ENCODE measurements around the gene PPFIBP1.
A peak's percentile ranks its signal among the peaks of the same experiment; 100 is the strongest.
"Not testable (repeated sequence)": the region's sequence is repeated elsewhere in the genome, so short reads cannot be mapped to it uniquely, and the experiment has no call there.

Gene PPFIBP1

GRCh38 chr12:27544858-27545257 is 20.9 kb downstream of the PPFIBP1 start:
- not testable (repeated sequence) for DNase-seq

DNA sequence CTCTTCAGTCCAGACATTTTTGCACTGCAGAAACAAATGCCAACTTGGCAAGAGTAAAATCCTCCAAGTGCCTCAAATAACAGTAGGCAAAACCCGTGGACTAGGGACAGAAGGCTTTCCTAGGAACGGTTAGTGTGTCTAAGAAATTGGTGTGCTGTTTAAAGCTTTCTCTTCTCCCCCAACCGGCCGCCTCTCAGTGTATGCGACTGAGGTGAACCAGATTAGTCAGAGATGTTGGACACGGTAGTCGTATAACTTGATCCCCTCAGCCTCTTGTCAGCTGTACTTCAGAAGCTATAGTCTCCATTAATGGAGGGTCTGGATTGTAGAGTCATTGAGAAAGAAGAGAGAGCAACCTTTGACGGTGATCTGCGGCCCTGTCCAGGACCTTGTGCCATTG is 21.7 kb downstream of the PPFIBP1 start:
- DNase-seq, result no peak

DNA sequence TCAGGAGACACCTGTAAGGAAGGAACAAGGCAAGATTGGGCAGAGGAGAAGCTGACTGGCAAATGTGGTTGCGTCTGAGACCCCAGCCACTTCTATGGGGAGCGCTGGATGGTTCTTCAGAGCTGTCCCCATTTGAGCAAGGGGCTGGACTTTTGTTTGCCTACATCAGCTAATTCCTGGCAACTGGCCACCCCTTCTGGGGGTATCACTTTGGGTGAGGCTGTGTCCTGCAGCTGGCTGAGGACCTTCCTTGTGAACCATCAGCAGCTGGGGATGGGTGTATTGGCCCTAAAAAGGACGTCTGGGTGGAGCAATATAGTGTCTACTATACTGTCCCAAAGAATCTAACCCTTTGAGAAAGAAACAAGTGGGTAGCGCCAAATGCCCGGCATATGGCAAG is 23.6 kb downstream of the PPFIBP1 start:
- no peak for DNase-seq

GRCh38 chr12:27548301-27549199 is 24.5 kb downstream of the PPFIBP1 start:
- DNase-seq, result no peak

DNA sequence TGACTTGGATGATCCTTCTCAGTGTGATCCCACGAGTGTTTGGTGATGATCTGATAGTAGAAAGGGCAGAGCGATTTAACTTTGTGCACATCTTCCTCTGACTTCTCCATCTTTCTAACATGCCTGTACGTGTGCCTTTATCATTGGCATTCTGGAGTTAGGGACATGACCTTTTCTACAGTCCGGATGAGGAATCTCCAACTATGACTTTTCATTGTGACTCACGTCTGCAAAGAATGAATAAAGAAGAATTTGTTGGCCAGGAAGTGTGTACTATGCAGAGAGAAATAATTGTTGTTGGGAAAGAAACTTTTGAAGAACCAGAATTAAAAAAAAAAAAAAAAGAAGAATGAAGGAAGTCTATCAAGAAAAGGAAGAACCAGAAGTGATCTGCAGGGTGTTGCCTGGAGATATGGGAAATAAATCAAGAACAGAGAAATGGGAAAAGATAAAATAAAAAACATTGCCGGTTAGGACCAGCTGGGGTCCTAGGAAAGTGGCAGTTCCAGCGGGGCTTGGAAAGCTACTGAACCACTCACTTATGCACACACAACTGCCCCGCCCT is 25.3 kb downstream of the PPFIBP1 start:
- DNase-seq, result no peak

DNA sequence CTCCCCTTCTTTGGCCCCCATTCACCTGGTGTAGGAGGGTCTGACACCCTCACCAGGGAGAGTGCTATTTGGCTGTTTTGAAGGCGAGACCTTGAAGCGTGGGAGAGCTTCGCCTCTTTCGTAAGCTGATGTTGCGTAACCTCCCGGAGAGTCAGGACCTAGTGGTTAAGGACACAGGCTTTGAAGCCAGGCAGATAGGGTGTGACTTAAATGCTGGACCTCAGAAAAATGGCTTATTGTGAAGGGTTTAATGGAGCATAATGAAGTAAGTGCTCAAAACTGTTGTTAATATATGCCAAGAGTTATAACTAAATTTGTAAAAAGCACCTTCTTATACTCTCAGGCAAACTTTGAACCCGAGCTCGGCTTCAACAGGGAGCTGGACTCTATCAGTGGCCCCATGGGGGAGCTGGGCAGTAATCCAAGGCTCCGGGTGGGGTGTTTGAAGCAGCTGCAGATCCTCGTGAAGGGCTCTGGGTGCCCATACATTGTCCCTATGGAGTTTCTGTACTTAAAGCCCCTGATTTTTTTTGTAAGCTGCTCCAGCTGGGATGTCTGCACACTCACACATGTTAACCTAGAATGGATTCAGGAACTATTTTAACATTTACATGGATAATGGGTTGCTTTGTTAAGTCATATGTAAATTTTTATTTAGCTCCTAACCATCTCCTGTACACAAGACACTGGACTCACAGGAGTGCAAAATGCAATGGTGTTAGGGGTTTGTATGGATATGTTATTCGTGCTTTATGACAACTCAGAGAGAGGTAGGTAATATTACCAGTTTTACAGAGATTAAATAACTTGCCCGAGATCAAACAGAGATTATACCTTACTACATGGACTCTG is 26.0 kb downstream of the PPFIBP1 start:
- DNase-seq, result peak; percentile 79

- no peak for DNase-seq
These were observed 26.6 kb downstream of the PPFIBP1 start for GRCh38 chr12:27550653-27550975.

DNA sequence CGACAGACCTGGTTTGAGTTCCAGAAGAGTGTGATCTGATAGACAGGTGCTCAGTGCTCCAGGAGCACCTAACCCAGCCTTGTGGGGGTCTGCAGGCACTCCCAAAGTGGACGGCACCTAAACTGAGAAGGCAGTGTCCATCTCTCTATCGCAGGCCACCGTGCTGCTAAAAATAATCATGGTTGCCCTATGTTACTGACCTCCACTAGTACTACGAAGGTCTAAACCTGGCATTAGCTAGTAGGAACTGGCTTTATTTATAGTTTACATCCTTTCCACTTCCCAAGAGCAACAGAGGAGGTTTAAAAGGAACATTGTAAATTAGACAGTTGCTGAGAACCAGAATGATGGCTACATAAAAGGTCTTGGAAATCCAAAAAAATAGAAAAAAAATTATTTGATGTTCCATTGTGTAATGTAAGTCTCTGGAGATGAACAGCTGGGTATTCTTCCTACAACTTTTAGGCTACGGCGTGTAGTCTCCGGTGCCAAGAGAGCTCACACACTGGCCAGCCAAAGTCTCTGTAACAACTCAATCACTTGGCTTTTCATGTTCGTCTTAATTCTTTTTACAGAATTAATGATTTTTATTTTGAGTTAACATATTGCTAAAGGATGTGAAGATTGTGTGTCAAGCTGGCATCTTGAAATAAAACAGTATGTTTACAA is 27.3 kb downstream of the PPFIBP1 start:
- DNase-seq, result no peak

DNA sequence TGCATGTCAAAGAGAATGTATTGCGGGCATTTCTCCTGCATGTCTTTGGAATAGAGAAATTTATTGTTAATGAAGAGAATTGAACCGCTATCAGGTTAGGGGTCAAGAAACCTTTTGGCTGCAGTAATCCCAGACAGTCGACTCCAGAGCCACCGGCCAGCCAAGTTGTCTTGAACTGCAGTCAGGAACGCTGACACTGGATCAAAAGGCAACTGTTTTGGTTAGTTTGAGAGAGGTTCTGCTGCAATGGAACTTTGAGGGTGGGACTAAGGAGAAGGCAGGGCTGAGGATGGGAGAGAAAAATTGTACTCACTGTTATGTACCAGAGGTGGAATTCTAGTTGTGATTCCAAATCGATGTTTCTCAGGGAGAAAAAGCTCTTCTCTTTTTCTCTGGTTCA is 28.2 kb downstream of the PPFIBP1 start:
- DNase-seq, result no peak

DNA sequence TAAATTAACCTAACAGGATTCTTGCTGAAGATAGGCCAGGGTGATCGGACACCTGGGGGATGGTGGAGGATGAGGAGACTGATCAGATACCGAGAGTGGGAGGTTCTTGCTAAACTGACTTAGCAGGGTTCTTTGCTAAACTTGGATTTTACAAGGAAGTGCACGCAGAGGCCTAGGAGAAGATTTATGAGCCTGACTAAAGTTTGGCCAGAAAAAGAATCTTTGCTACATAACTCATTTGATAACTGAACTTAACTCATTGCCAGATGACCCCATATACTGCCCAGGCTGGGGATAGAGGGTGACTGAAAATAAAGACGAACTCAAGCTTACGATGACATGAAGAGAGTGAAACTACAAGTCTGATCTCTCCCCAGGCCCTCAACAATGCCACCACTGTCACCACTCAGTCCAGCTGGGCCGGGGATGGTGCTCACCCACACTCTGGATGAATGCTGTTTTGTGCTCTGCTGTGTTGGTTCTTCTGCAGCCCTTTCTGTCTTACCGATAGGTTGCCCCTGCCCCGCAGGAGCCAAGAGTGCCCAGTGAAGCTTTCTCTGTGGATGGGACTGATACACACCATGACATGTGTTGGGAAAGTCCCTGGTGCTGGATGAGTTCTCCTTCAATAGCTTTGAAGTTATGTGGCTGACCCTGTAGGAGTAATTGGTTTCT is 29.0 kb downstream of the PPFIBP1 start:
- no peak for DNase-seq

- no peak for DNase-seq
These were observed 29.9 kb downstream of the PPFIBP1 start for GRCh38 chr12:27553941-27554340.

DNA sequence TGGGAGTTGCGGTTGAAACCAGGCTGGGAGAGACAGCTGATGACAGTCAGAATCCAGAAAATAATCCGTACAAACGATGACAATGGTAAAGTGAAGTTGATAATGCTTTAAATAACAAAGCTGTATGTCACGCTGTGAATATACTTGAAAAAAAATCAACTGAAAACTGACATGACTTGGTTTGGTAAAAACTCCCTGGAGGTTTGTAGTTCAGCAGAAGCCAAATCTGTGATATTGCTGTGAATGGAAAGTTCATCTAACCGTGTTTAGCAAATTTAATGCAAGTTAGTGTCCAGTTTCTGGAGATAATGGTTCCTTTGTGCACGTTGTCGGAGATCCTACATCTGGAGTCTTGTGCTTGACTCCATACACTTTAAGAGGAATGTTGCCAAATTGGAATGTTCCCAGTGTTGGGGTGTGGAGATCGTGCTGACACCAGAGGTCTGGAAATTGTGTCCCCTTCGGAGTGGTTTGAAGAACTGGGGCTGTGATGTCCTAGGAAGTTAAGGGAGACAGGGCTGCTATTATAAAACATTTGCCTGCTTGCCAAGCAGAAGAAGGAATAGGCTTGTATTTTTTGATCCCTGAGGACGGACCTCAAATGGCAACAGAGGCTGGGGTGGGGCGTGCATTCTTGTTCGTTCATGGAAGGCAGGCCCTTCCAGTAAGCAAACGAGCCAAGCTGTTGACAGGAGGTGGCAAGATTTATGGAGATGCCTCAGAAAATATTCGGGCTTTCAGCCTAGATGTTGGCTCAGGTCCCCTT is 30.6 kb downstream of the PPFIBP1 start:
- DNase-seq, result peak; percentile 62

DNA sequence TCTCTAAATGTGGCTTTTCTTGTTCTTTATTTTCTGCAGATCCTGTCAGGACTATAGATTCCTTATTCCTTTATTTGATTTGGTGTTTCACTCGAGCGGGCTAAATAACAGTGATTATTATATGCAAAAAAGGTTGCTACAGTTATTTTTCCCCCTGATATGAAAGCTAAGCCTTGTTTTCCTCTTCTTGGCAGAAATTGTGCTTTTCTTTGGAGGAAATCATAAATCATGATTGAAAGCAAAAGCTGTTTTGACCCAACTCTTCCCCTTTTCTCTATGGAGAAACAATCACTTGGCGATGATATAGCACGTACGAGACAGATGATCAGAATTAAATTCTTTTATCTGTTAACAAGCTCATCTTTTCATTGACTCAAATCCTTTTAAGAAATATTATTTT is 31.4 kb downstream of the PPFIBP1 start:
- DNase-seq, result no peak

DNA sequence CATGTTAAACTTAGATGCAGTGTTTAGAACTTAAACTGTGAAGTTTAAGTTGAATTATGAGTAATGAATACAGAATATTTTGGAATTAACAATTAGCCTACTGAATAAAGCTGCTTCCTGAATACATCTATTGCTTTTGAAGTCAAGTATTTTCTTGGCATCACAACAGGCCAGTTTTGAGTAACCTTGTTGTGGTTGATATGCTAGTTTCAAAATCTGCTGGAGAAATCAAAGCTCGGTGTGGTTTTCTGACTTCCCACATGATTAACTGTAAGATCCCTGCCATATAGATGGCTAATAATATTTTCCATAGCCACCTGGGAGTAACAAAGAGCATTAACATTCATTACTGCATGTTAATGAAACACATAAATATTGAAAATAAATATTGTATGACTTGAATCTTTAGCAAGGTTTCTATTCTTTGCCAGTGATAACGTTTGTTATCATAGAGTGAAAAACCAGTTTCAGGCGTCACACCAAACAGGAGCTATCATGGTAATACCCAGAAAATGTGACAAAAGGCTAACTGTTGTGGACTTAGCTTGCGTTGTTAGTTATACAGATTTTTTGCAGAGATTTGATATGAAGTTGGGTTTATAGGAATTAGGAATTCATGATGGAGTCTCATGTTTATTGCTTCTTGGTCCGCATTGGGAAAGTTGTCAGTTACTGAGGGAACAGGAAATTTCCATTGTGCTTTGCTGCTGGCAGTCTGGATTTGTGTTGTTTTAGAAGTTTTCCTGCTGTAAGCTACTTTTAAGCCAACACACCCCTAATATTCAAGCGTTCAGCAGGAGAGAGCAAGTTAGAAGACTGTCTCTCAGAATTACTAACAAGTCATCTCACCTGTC is 32.1 kb downstream of the PPFIBP1 start:
- no peak for DNase-seq

GRCh38 chr12:27560126-27560525 is 36.1 kb downstream of the PPFIBP1 start:
- DNase-seq, result no peak

DNA sequence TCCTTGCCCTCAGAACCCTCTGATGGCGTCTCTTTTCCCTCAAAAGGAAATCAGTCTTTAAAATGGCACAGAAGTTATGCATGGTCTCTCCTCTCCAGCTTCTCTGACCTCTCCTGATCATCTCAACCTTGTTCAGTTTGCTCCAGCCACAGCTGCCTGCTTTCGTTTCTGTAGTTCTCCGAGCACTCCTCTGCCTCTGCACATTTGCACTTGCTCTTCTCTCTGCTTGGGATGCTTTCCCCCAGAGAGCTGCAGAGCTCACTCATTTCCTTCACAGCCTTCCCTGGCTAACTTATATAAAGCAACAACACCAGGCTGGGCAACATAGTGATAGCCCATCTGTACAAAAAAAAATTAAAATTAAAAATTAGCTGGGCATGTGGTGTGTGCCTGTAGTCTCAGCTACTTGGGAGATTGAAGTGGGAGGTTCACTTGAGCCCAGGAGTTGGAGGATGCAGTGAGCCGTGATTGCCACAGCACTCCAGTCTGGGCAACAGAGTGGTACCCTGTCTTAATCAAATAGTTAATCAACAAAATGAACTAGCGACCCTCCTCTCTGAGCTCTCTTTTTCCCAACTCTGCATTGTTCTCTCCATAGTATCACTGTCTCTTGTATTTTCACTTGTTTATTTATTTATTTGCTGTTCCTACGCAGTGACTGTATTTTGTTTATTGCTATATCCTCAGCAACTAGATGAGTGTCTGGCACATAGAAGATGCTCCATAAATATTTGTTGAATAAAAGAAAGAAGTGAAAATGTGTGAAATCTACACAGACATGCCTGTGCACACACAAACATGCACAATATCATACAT is 37.7 kb downstream of the PPFIBP1 start:
- no peak for DNase-seq

- DNase-seq, result no peak
These were observed 40.7 kb downstream of the PPFIBP1 start for GRCh38 chr12:27564612-27565213.

- no peak for DNase-seq
These were observed 42.2 kb downstream of the PPFIBP1 start for GRCh38 chr12:27566159-27566558.

DNA sequence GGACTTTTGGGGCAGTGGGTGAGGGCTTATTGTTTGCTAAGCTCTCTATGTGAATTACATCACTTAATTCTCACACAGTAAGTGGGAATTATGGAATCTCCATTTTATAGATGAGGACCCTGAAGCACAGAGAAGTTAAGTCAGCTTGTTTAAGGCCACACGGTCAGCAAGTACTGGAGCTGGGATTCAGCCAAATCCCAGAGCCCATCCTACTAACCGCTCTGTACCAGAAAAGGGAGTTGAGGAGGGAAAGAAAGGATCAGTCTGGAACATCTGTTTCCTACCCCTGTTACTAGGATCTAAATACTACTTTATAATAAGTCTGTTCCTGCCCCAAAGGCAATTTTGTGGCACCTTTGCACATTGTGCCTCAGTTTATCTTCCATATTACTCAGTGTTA is 42.6 kb downstream of the PPFIBP1 start:
- no peak for DNase-seq

GRCh38 chr12:27571463-27571862 is 47.5 kb downstream of the PPFIBP1 start:
- no peak for DNase-seq

Data from NCI-H69 (cell line).